ENCODE measurements around the gene SHC2. TPM values are rescaled to one million over a fixed set of nuclear protein-coding genes. Genes with fewer than 3 reads are reported as not detected.

SHC2 gene, protein sequence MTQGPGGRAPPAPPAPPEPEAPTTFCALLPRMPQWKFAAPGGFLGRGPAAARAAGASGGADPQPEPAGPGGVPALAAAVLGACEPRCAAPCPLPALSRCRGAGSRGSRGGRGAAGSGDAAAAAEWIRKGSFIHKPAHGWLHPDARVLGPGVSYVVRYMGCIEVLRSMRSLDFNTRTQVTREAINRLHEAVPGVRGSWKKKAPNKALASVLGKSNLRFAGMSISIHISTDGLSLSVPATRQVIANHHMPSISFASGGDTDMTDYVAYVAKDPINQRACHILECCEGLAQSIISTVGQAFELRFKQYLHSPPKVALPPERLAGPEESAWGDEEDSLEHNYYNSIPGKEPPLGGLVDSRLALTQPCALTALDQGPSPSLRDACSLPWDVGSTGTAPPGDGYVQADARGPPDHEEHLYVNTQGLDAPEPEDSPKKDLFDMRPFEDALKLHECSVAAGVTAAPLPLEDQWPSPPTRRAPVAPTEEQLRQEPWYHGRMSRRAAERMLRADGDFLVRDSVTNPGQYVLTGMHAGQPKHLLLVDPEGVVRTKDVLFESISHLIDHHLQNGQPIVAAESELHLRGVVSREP
- 6.7 TPM for total RNA-seq (2021; ENCODE audit: unreplicated experiment)
- 26.8 TPM for polyA plus RNA-seq (2012; ENCODE audit: insufficient read length)
- percentile 39 among the genes with signal in this experiment for Bru-seq, nascent RNA
- percentile 41 among the genes with signal in this experiment for BruChase-seq, experiment 1, labeled RNA remaining after a 2-hour chase
- percentile 46 among the genes with signal in this experiment for BruChase-seq, experiment 2, labeled RNA remaining after a 6-hour chase
- long read RNA-seq, transcript SHC2-201 (13 exons, 2,494 nt), result major isoform, 6 of 15 reads
- long read RNA-seq, partial matches to known transcripts, result 1 of 15 reads
- long read RNA-seq, other reads (novel, unspliced or antisense), result 6 of 15 reads

DNA sequence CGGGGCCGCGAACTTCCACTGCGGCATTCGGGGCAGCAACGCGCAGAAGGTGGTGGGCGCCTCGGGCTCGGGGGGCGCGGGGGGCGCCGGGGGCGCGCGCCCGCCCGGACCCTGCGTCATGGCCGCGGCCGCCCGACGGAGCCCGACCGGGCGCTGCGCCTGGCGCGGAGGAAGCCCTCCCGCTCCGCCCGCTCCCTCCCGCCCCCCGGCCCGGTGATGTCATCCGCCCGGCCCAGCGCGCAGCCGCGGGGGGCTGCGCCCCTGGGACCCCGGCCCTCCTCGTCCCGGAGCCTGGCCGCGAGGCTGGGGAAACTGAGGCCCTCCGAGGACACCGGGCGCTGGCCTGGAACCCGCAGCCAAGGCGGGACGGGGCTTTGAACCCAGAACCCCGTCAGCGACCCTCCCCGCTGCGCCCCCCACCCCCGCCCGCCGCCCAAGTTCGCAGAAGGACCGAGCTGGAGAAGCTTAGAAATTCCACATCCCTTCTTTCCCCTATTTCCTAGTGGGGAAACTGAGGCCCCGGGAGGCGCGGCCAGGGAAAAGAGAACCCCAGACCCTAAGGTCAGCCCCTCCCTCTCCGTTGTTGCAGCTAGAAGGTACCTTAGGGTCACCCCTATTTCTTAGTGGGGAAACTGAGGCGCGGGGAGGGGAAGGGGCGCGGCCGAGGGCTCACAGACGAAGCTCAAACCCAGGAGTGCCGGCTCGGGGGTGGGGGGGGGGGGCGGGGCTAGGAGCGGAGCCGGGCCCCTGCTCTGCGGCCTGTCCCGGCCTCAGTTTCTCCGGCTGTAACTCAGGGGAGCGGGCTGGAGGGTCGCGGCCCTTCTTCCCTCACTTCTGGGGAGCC lies at the start of gene SHC2:
SHC2 (minus strand) TSS at position 157 of the 844 bp plus-strand sequence; CDS start at position 120, 37 bp downstream.
- CTCF ChIA-PET, result interaction anchor here (0.6 kb wide), 1 partner anchor 50 kb away, joined by 3 read pairs; no protein-coding TSS in a partner anchor
- no peak for DNase-seq (ENCODE audit: low read depth, low spot score)
- ATAC-seq, result no peak
- intact Hi-C loops (cut with micrococcal nuclease; ENCODE audit: unreplicated experiment) (no loop called here), in situ Hi-C loops (cut with HindIII; ENCODE audit: low pct_unique_long_range_greater_than_20kb, low sequenced_read_pairs) (no loop called here)
- no TSS peak for BruUV-seq (replicated peaks)
- no peaks in the 10 kb centered on the region for H3K4me1 ChIP-seq (ENCODE audit: control insufficient read depth, insufficient read depth, low read length)
- H3K9me3 ChIP-seq (ENCODE audit: control insufficient read depth, insufficient read depth, low read depth, low read length), result no peaks in the 10 kb centered on the region
- peak within 1 kb of the TSS; percentile 29; the same call in 1 of the 2 replicates for H3K27ac ChIP-seq (ENCODE audit: low read length)
- H3K36me3 ChIP-seq (ENCODE audit: control insufficient read depth, insufficient read depth, low read length), result no peaks in the 10 kb centered on the region
- TF ChIP-seq SIN3A (IDR thresholded peaks at IDR 0.05; ENCODE audit: borderline replicate concordance, insufficient read depth, low read depth, low read length) (no peak), POLR2AphosphoS5 (IDR thresholded peaks at IDR 0.05; ENCODE audit: low read depth, low read length) (no peak), TCF7L2 (IDR thresholded peaks at IDR 0.05; ENCODE audit: low read depth, low read length) (no peak)
- TF ChIP-seq, protein P1, sequence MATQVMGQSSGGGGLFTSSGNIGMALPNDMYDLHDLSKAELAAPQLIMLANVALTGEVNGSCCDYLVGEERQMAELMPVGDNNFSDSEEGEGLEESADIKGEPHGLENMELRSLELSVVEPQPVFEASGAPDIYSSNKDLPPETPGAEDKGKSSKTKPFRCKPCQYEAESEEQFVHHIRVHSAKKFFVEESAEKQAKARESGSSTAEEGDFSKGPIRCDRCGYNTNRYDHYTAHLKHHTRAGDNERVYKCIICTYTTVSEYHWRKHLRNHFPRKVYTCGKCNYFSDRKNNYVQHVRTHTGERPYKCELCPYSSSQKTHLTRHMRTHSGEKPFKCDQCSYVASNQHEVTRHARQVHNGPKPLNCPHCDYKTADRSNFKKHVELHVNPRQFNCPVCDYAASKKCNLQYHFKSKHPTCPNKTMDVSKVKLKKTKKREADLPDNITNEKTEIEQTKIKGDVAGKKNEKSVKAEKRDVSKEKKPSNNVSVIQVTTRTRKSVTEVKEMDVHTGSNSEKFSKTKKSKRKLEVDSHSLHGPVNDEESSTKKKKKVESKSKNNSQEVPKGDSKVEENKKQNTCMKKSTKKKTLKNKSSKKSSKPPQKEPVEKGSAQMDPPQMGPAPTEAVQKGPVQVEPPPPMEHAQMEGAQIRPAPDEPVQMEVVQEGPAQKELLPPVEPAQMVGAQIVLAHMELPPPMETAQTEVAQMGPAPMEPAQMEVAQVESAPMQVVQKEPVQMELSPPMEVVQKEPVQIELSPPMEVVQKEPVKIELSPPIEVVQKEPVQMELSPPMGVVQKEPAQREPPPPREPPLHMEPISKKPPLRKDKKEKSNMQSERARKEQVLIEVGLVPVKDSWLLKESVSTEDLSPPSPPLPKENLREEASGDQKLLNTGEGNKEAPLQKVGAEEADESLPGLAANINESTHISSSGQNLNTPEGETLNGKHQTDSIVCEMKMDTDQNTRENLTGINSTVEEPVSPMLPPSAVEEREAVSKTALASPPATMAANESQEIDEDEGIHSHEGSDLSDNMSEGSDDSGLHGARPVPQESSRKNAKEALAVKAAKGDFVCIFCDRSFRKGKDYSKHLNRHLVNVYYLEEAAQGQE (IDR thresholded peaks at IDR 0.05; ENCODE audit: insufficient read depth in 1 of 2, low read depth in 2 of 2, low read length in 1 of 2), result no peak
- TF ChIP-seq, protein P2, sequence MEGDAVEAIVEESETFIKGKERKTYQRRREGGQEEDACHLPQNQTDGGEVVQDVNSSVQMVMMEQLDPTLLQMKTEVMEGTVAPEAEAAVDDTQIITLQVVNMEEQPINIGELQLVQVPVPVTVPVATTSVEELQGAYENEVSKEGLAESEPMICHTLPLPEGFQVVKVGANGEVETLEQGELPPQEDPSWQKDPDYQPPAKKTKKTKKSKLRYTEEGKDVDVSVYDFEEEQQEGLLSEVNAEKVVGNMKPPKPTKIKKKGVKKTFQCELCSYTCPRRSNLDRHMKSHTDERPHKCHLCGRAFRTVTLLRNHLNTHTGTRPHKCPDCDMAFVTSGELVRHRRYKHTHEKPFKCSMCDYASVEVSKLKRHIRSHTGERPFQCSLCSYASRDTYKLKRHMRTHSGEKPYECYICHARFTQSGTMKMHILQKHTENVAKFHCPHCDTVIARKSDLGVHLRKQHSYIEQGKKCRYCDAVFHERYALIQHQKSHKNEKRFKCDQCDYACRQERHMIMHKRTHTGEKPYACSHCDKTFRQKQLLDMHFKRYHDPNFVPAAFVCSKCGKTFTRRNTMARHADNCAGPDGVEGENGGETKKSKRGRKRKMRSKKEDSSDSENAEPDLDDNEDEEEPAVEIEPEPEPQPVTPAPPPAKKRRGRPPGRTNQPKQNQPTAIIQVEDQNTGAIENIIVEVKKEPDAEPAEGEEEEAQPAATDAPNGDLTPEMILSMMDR (IDR thresholded peaks at IDR 0.05), result no peak
- peak within 1 kb of the TSS; percentile 43 to 60 for H3K4me3 ChIP-seq (ENCODE audit: low read depth in 2 of 2, low read length in 2 of 2)
- H3K27me3 ChIP-seq (ENCODE audit: control insufficient read depth, insufficient read depth, low read length), result no peaks in the 10 kb centered on the region
- POLR2A ChIA-PET, result no interaction called here
